HG03139 (cell line): ENCODE data around the gene STMND1.

ENCODE experiments used
- ATAC-seq: cut with Tn5 transposase; IDR thresholded peaks from one replicate; pipeline ENCODE4 v1.9.1; 2021; ENCODE audit not compliant: unreplicated experiment

The STMND1 gene

DNA sequence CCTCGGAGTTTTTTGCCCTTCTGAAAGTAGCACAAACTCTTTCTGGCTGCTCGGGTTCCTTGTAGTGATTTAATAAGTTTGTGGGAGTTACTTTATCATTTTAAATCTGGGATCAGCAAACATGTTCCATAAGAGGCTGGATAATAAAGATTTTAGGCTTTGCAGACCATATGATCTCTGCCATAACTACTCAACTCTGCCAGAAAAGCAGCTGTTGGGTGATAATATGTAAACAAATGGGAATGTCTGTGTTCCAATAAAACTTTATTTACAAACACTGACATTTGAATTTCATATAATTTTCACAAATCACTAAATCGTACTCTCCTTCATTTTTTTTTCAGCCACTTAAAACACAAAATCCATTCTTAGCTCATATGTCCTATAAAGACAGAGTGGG, 3.9 kb upstream of the STMND1 start:
- no peak for ATAC-seq

DNA sequence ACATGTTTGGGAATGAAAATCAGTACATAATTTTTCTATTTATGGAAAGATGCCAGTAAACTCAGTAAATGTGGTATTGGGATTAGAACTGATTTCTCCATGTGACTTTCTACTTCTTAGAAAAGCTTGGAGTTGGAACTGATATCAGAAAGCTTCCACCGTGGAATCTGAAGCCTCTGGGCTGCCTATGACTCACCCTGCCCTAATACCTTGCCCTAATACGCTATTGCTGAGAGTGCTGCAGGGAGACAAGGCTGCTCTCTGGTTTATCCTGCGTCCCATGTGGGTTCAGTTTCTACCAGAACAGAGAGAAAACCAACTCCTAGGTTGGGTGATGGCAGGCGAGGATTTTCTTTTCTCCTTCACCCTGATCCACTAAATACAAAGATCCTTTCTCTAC, 3.3 kb upstream of the STMND1 start:
- ATAC-seq: no peak

DNA sequence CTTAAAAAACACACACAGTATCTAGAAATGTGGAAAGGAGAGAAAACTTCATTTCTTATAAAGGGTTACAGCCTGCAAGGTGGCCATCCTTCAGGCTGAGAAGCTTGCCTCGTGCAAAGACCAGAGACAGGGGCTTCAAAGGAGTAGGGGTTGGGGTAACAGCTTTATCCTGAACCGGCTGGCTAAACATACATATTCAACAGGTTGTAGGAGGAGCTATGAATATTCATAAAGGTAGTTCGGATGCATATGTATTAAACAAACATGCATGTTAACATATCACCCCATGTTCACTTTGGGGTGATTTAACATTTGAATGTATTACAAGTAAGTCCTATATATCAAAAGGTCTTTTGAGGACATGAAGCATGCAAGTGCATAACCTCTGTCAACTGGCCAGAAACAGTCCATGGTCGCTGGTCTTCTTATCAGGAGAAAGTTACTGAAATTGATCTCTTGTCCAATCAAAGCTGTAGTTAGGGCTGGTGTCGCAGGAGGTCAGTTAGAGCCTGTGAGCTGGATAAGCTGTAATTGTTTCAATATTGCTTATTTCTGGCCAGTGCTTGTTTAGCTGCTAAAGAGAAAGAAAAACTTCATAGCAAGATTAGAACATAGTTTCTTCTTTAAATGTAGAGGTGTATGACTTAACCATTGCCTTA, 2.3 kb upstream of the STMND1 start:
- no peak for ATAC-seq

DNA sequence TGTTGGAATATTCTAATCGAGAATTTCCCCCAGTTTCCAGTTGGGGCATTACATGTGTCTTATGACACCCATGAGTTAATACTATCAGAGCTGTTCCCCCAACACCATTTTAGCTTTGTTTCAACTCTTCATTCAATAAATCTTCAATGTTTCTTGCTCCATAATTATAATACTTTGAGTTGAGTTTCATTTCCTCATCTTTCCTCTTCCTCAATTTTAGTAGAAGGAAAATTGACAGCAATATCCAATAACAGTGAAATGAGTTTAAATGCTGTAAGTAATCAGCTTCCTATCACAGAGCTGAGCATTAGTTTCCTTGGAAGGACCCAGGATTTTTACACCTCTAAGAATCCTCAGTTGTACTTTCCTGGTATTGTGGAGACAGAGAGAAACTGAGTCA, 1.0 kb upstream of the STMND1 start:
- no peak for ATAC-seq

DNA sequence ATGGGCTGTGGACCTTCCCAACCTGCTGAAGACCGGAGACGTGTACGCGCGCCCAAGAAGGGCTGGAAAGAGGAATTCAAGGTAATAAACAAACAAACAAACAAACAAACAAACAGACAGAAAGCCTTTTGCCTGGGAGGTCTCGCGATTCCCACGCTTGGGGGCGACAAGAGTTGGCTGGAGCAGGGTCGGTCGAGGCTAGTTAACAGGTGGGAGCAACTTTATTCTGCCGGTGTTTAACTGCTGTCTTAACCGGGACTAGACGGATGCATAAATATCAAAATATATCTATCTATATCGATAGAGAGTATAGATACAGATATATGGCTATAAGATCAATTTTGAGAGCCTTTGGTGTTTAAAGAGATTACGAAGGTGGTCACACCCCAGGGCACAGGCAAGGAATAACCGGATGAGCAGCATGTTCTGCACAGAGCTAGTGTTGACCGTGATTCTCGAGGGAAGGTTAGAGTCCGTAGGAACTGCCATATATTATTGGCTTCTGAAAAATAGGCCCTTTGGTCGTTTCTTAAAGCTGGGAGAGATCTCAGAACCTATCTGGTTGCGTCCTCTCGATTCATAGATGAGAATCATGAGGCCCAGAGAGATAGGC, 514 bp downstream of the STMND1 start:
- ATAC-seq: no peak

DNA sequence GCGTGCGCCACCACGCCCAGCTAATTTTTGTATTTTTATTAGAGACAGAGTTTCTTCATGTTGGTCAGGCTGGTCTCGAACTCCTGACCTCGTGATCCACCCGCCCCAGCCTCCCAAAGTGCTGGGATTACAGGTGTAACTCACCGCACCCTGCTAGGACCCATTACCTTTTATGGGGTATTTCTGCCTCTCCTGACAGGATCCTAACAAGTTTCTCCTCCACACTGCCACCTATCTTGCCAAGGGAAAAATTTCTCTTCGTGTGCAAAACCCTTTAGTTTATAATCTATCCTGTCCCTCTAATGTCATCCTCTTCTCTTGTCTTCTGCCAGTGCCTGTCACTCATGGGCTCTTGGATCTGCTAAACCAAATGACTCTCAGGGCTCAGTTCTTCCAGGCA, 1.9 kb downstream of the STMND1 start:
- ATAC-seq: no peak

DNA sequence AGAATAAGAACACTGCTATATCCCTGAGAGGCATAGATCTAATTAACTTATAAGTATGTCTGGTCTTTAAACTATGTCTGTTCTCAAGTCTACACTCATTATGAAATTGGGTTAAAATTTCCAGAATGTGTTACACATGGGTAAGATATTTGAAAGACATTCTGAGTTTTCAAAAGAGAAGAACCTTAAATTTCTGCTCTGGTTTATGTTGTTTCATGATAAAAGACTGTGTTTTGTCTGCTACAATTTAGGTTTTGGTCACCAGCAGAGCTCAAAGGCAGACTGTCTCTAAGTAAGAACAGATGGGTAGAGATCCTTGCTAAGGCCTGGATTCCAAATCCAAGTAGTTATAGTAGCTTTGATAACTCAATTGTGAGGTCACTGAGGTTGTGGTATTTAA, 6.0 kb downstream of the STMND1 start:
- ATAC-seq: no peak

DNA sequence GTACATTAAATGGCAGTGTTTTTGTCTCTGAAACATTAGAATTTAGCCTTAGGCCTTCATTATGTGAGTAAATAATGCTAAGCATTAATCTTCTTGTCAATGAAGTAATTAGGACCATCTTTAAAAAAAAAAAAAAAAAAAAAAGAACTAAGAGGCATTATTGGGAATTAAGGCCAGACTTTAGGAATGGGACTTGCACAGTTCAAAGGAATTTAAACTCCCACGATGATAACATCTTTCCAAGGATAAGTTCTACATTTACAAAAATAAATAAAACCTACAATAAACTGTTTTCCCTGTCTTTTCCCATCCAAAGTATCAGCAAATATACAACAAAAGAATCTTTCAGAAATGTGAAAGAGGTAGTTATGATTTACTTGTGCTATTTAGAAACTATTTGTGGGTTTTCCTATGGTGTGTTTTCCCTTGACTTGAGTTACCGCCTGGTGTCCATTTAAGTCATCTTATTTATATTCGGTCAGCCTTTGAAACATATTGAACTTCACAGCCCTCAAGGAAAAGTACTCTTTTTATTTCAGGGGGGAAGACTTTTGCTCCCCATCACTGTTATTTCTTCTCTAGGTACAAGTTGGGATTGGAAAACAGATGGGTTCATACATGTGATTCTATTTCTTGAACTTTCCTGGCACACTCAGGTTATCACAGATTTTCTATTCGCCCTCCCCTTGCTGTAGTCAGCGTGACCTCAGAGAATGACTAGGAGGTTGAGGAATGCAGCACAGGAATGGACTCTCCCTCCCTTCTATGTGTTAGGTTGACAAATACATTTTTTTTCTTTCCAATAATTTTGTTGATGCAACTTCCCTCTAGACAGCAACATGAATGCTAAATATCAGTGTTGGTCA, 13.6 kb downstream of the STMND1 start:
- no peak for ATAC-seq

DNA sequence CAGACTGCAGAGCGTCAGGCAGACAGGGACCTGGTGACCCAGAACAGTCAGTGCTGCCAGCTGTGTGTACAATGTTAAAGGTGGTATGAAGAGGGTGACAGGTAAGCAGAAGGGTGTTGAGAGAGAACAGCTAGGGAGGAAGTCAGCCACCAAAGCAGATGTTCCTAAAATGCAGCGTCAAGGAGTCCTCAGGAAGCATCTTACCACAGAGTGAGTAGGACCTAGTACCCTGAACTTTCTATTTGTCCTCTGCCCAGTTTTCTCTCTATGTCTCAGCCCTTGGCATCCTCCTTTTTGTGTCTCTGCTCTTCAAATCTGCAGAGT, 14.2 kb downstream of the STMND1 start:
- no peak for ATAC-seq

DNA sequence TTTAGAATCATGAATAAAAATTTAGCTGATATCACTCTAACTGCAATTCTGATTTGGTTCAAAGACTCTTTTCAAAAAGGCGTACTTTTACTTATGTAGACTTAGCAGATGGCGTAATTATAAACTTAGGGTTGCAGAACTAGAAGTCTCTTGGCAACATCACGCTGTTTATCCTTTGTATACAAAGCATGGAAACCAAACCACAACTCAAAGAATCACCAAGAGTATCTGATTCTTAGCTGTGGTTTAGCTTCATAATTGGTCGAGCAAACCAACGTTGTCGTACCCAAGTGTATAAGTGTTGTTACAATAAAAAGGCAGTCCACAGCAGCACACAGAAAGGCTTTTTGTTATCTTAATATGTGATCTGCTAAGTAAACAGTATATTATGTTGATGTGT, 18.2 kb downstream of the STMND1 start:
- ATAC-seq: no peak

DNA sequence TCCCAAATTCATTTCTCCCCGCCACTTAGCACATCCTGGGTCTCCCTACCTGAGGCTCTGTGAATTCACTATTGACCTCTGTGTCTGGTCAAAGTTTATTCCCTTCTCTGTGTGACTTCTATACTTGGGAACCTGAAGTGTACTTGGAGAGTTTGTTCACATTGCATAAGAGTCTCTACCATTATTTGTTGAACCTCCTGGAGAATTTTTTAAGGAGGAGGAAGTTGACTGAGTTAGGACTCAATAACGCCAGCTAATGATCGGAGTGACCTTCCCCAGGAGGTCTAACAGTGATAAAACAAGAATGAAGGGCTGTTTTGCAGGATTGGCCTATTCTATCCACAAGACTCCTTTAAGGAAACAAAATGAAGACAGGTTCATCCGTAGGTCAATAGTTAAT, 23.6 kb downstream of the STMND1 start:
- ATAC-seq: no peak

DNA sequence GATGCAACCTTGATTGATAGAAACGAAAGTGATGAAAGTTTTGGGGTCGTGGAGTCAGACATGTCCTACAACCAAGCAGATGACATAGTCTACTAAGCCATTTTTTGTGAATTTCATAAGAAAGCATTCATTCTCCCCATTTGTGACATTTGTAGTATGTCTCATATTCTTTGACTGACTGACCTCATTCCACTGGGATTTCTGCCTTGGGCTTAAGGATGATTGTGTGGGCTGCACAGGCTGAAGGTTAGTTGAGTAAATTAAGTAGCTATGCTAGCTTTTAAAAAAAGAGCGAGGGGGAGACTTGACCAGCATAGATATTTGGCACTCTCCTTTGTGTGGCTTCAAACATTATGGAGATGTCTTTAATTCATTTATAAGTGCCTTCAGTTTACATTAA, 28.9 kb downstream of the STMND1 start:
- ATAC-seq: no peak

DNA sequence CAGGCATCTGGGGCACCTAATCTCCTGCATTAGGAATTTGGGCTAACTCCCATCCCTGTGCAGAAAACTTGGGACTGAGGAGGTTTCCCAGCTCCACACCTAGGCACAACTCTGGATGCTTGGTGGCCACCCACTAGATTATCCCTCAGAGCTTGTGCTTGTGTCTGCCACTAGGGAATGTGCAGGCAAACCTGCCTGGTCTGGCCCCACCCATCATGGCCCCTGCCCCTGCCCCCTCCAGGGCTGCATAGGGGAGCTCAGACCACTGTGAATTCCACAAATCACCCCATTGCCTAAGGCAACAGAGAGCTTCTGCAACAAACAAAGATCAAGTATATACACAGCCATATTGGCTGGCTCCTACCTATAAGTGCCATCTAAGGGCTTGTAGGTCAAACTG, 31.1 kb downstream of the STMND1 start:
- ATAC-seq: no peak

DNA sequence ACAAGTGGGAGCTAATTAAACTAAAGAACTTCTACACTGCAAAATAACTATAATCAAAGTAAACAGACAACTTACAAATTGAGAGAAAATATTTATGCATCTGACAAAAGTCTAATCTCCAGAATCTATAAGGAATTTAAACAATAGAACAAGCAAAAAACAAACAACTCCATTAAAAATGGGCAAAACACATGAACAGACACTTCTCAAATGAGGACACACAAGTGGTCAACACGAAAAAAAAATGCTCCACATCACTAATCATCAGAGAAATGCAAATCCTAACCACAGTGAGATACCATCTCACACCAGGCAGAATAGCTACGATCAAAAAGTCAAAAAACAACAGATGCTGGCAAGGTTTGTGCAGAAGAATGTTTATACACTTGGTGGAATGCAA, 36.2 kb downstream of the STMND1 start:
- ATAC-seq: no peak

DNA sequence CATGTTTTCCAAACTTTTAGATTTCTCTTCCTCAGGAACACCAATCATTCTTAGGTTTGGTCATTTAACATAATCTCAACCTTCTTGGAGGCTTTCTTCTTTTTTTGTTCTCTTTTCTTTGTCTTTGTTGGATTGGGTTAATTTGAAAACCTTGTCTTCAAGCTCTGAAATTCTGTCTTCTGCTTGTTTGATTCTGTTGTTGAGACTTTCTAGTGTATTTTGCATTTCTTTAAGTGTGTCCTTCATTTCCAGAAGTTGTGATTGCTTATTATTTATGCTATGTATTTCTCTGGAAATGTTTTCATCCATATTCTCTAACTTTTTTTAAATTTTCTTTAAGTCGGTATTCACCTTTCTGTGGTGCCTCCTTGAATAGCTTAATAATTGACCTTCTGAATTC, 42.2 kb downstream of the STMND1 start:
- no peak for ATAC-seq

DNA sequence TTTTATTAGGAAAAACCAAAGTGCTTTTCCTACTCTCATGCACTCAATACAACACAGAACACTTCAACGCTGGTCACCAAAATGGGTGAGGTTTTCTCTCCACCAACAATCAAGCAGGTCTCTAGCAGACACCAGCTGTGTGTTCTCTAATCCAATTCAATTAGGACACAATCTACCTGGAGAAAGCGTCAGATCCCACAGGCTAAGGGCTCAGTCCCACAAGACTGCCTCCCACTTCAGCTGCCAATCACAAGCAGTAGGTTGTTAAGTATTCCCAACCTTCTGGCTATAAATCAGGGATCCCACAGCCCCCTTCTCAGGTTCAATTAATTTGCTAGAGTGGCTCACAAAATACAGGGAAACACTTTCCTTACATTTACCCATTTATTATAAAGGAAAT, 47.7 kb downstream of the STMND1 start:
- ATAC-seq: no peak

DNA sequence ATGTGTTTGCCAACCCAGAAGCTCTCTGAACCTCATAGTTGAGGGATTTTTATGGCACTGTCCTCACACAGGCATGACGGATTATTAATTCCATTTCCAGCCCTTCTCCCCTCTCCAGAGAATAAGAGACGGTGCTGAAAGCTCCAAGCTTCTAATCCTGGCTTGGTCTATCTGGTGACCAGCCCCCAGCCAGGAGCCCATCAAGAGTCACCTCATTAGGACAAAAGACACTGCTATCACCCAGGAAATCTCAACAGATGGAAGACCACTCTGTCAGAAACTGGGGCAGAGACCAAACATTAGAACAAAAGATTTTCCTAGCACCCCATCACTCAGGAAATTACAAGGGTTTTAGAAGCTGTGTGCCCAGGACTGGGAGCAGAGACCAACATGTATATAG, 48.2 kb downstream of the STMND1 start:
- ATAC-seq: no peak

DNA sequence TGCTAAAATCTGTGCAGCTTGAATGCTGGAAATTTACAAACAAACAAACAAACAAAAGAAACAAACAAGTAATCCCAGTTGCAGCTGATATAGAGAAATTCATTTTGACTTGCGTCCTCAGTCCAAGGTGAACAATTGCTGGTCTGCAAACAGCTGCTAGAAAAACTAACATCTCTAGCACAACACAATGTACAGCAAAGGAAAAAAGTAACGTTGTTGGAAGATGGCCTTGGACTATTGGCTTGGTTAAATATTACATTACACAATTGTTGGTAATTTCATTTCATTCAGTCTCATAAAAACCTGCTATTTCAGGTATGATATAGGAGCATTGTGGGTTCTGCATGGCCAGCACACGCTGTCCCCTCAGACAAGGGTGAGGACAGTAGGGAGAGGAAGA, 50.0 kb downstream of the STMND1 start:
- no peak for ATAC-seq

DNA sequence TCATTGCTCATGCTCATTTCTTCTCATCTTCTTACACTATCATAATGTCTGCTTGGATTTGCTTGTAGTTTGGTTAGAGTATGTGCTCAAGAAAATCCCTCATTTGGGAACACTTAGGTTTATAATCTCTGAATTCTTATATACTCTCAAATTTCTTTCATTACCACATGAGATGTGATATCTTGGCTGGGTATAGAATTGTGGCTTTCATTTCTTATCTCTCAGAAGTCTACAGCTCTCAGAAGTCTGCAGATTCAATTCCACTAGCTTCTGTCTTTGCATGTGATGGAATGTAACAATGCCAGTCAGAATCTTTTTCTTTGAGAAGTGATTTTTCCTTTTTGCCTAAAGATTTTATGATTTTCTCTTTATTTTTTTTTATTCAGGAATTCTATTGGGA, 50.9 kb downstream of the STMND1 start:
- no peak for ATAC-seq

DNA sequence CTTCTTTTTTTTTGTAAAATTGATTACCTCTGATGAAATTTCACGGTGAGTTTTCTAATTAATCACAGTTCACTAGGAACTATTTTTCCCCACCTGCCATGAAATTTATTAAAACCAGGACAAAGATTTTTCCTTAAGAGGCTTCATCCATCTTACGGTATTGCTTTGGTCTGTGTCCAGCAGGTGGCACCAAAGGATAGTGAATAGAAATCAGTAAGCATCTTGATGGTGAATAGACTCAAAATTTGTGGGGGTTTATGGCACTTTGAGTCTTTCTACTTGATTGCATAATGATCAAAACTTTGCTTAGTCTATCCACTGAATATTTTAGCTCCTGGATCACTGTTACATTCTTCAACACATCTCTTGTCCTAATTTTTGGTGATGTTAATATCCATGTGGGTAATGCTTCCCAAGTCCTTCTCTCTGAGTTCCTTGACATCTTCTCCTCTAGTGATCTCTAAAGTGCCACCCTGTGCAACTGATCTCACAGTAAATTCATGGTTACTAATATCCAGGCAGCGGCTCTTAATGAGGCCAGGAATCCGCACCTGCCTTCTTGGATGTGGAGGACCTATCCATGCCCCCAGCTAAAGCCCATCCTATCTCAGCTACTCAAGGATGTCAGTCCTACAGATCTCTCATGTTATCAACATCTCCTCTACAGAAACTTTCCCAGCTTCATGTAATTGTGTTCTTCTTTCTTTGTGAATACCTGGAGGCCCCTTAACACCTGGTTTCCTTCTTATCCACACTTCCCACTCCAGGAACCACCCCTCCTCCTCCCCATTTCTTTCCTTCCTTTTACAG, 54.5 kb downstream of the STMND1 start:
- peak; percentile 60 for ATAC-seq

DNA sequence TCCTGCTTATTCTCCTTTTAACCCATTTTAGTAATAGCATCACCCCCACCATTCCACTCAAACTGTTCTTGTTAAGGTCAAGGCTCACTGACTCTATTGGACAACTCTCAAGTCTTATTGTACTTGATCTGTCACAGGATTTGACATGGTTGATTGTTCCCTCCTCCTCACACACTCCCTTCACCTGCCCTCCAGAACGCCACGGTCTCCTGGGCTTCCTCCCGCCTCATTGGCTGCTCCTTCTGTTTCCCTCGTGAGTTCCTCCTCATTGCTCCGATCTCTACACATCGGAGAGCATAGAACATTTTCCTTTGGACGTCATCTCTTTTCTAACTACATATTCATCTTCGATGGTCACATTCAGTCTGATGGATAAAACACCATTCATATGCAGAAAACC, 55.1 kb downstream of the STMND1 start:
- ATAC-seq: no peak

DNA sequence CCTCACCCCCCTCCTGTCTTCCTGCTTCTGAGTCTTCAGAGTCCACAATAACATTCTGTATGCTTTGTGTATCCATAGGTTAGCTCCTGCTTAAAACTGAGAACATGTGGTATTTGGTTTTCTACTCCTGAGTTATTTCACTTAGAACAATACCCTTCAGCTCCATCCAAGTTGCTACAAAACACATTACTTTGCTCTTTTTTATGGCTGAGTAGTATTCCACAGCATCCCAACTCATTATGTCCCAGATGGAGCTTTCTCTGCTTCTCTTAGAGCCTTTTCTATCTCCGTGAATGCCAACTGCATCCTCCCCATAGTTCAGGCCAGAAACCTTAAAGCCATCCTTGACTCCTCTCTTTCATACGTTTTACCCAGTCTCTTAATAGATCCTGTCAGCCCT, 55.8 kb downstream of the STMND1 start:
- ATAC-seq: no peak
